Ishikawa (cell line): Measurements from ENCODE around the gene FCMR.

Source experiments
- CEBPB ChIP-seq: IDR thresholded peaks from 2 replicates; pipeline ENCODE4 v1.6.1; 2012
- CREB1 ChIP-seq: IDR thresholded peaks from 2 replicates; pipeline ENCODE4 v1.6.1; 2012; ENCODE audit warnings: low read depth
- EGR1 ChIP-seq: IDR thresholded peaks from 2 replicates; pipeline ENCODE4 v1.6.1; 2012
- EP300 ChIP-seq: IDR thresholded peaks from 2 replicates; pipeline ENCODE4 v1.6.1; 2012; ENCODE audit warnings: borderline replicate concordance
- FOXM1 ChIP-seq: IDR thresholded peaks from 2 replicates; pipeline ENCODE4 v1.6.1; 2012; ENCODE audit warnings: low read depth, borderline replicate concordance
- NFIC ChIP-seq: IDR thresholded peaks from 2 replicates; pipeline ENCODE4 v1.6.1; 2012
- RAD21 ChIP-seq: IDR thresholded peaks from 2 replicates; pipeline ENCODE4 v1.6.1; 2012; ENCODE audit warnings: low read depth
- TAF1 ChIP-seq: IDR thresholded peaks from 2 replicates; pipeline ENCODE4 v1.6.1; 2012; ENCODE audit warnings: low read depth, mild to moderate bottlenecking
- TCF12 ChIP-seq: IDR thresholded peaks from 2 replicates; pipeline ENCODE4 v1.6.1; 2012; ENCODE audit warnings: low read depth
- TEAD4 ChIP-seq: IDR thresholded peaks from 2 replicates; pipeline ENCODE4 v1.6.1; 2012
- USF1 ChIP-seq: IDR thresholded peaks from 2 replicates; pipeline ENCODE4 v1.6.1; 2012
- YY1 ChIP-seq: IDR thresholded peaks from 2 replicates; pipeline ENCODE4 v1.6.1; 2012; ENCODE audit warnings: low read depth
- ZBTB7A ChIP-seq: IDR thresholded peaks from 2 replicates; pipeline ENCODE4 v1.6.1; 2012; ENCODE audit warnings: low read depth
- TF ChIP-seq, protein P1 (sequence below): IDR thresholded peaks from 2 replicates; pipeline ENCODE4 v1.6.1; 2012
- TF ChIP-seq, protein P2 (sequence below): IDR thresholded peaks from 2 replicates; pipeline ENCODE4 v1.6.1; 2012; ENCODE audit warnings: low read depth, mild to moderate bottlenecking

FCMR gene

GRCh38 chr1:206944703-206945102, 23.0 kb upstream of the FCMR start:
- TF ChIP-seq CREB1 (no peak), ZBTB7A (no peak), NFIC (no peak), TAF1 (no peak), USF1 (no peak), RAD21 (no peak), YY1 (no peak), FOXM1 (no peak), EGR1 (no peak), CEBPB (no peak)
- TF ChIP-seq, protein P1, sequence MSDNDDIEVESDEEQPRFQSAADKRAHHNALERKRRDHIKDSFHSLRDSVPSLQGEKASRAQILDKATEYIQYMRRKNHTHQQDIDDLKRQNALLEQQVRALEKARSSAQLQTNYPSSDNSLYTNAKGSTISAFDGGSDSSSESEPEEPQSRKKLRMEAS = no peak

- TF ChIP-seq USF1 = no peak
- no peak for TF ChIP-seq ZBTB7A
- TF ChIP-seq FOXM1 = no peak
- TF ChIP-seq EGR1 = no peak
- TF ChIP-seq CREB1 = no peak
- TF ChIP-seq, protein P1 = no peak
- no peak for TF ChIP-seq EP300
- TF ChIP-seq RAD21 = no peak
- TF ChIP-seq YY1 = no peak
- no peak for TF ChIP-seq TCF12
- TF ChIP-seq TEAD4 = no peak
- TF ChIP-seq CEBPB = no peak
- no peak for TF ChIP-seq NFIC
- TF ChIP-seq, protein P2, sequence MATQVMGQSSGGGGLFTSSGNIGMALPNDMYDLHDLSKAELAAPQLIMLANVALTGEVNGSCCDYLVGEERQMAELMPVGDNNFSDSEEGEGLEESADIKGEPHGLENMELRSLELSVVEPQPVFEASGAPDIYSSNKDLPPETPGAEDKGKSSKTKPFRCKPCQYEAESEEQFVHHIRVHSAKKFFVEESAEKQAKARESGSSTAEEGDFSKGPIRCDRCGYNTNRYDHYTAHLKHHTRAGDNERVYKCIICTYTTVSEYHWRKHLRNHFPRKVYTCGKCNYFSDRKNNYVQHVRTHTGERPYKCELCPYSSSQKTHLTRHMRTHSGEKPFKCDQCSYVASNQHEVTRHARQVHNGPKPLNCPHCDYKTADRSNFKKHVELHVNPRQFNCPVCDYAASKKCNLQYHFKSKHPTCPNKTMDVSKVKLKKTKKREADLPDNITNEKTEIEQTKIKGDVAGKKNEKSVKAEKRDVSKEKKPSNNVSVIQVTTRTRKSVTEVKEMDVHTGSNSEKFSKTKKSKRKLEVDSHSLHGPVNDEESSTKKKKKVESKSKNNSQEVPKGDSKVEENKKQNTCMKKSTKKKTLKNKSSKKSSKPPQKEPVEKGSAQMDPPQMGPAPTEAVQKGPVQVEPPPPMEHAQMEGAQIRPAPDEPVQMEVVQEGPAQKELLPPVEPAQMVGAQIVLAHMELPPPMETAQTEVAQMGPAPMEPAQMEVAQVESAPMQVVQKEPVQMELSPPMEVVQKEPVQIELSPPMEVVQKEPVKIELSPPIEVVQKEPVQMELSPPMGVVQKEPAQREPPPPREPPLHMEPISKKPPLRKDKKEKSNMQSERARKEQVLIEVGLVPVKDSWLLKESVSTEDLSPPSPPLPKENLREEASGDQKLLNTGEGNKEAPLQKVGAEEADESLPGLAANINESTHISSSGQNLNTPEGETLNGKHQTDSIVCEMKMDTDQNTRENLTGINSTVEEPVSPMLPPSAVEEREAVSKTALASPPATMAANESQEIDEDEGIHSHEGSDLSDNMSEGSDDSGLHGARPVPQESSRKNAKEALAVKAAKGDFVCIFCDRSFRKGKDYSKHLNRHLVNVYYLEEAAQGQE = no peak
- TF ChIP-seq TAF1 = no peak
Observed at GRCh38 chr1:206941766-206942418, 20.2 kb upstream of the FCMR start.

GRCh38 chr1:206940588-206940936, 18.8 kb upstream of the FCMR start:
- TF ChIP-seq ZBTB7A = no peak
- no peak for TF ChIP-seq TAF1
- TF ChIP-seq TCF12 = no peak
- TF ChIP-seq EP300 = no peak
- TF ChIP-seq NFIC = no peak

- TF ChIP-seq EGR1 (no peak), TEAD4 (no peak), RAD21 (no peak)
- TF ChIP-seq, protein P2 = no peak
Observed at GRCh38 chr1:206939841-206940587, 18.3 kb upstream of the FCMR start.

- TF ChIP-seq, protein P2 = no peak
- TF ChIP-seq CEBPB (no peak), USF1 (no peak), YY1 (no peak), TCF12 (no peak)
Observed at GRCh38 chr1:206939131-206939530, 17.4 kb upstream of the FCMR start.
